ENCODE measurements around the gene HIVEP1. TPM values are rescaled to one million over a fixed set of nuclear protein-coding genes. Genes with fewer than 3 reads are reported as not detected.

Gene HIVEP1
- total RNA-seq, 1 experiment from 2014 or later = 24.3 TPM

DNA sequence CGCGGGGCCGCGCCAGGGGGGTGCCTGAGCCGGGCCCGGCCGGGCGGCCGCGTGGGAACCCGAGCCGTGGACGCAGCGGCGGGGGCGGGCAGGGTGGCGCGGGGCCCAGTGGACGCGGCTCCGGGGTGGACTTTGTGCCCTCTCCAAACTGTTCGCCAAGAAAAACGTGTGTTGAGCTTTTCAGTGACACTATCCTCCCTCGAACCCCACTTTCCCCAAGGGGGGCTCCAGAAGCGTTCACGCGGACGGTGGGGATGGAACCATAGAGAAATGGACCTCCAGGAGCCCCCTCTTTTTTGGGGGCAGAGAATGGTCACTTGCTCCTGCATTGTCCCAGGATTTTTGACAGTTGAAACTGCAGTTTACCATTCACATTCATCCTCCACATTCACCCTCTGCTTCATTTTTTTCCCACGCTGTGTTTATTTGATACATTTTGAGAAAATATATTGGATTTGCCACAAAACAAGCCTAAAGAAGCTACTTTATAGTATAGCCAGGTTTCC is 2.9 kb upstream of the HIVEP1 start:
- CTCF ChIA-PET = no interaction called here
- no peak overlapping the region for H3K27ac Mint-ChIP-seq

More for the DNA sequence above, 2.9 kb upstream of the HIVEP1 start:
- peaks cover under 1% of the 10 kb centered on the region for H3K9me3 Mint-ChIP-seq
- POLR2A ChIA-PET = no interaction called here
- TF ChIP-seq SOX15 (CRISPR knock-in tag; IDR thresholded peaks at IDR 0.05) = no peak
- no peak for TF ChIP-seq NR1H2 (CRISPR knock-in tag; IDR thresholded peaks at IDR 0.05)
- no peak for TF ChIP-seq SMAD4 (CRISPR knock-in tag; IDR thresholded peaks at IDR 0.05)
- TF ChIP-seq, protein P1, sequence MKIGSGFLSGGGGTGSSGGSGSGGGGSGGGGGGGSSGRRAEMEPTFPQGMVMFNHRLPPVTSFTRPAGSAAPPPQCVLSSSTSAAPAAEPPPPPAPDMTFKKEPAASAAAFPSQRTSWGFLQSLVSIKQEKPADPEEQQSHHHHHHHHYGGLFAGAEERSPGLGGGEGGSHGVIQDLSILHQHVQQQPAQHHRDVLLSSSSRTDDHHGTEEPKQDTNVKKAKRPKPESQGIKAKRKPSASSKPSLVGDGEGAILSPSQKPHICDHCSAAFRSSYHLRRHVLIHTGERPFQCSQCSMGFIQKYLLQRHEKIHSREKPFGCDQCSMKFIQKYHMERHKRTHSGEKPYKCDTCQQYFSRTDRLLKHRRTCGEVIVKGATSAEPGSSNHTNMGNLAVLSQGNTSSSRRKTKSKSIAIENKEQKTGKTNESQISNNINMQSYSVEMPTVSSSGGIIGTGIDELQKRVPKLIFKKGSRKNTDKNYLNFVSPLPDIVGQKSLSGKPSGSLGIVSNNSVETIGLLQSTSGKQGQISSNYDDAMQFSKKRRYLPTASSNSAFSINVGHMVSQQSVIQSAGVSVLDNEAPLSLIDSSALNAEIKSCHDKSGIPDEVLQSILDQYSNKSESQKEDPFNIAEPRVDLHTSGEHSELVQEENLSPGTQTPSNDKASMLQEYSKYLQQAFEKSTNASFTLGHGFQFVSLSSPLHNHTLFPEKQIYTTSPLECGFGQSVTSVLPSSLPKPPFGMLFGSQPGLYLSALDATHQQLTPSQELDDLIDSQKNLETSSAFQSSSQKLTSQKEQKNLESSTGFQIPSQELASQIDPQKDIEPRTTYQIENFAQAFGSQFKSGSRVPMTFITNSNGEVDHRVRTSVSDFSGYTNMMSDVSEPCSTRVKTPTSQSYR (CRISPR knock-in tag; IDR thresholded peaks at IDR 0.05) = no peak
- no peak for TF ChIP-seq TEAD4 (CRISPR knock-in tag; IDR thresholded peaks at IDR 0.05)
- TF ChIP-seq STAT6 (CRISPR knock-in tag; conservative IDR thresholded peaks at IDR 0.05; ENCODE audit: low read depth) = no peak
- TF ChIP-seq SMAD3 (CRISPR knock-in tag; IDR thresholded peaks at IDR 0.05; ENCODE audit: borderline replicate concordance) = no peak
- TF ChIP-seq ATF3 (CRISPR knock-in tag; conservative IDR thresholded peaks at IDR 0.05) = no peak
- TF ChIP-seq ATF1 (CRISPR knock-in tag; IDR thresholded peaks at IDR 0.05) = no peak
- TF ChIP-seq, protein P2, sequence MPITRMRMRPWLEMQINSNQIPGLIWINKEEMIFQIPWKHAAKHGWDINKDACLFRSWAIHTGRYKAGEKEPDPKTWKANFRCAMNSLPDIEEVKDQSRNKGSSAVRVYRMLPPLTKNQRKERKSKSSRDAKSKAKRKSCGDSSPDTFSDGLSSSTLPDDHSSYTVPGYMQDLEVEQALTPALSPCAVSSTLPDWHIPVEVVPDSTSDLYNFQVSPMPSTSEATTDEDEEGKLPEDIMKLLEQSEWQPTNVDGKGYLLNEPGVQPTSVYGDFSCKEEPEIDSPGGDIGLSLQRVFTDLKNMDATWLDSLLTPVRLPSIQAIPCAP (CRISPR knock-in tag; IDR thresholded peaks at IDR 0.05) = no peak
- TF ChIP-seq TP53 (CRISPR knock-in tag; IDR thresholded peaks at IDR 0.05) = no peak
- TF ChIP-seq, protein P3, sequence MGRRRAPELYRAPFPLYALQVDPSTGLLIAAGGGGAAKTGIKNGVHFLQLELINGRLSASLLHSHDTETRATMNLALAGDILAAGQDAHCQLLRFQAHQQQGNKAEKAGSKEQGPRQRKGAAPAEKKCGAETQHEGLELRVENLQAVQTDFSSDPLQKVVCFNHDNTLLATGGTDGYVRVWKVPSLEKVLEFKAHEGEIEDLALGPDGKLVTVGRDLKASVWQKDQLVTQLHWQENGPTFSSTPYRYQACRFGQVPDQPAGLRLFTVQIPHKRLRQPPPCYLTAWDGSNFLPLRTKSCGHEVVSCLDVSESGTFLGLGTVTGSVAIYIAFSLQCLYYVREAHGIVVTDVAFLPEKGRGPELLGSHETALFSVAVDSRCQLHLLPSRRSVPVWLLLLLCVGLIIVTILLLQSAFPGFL (CRISPR knock-in tag; IDR thresholded peaks at IDR 0.05; ENCODE audit: borderline replicate concordance) = no peak
- no peak for TF ChIP-seq ATF6 (CRISPR knock-in tag; IDR thresholded peaks at IDR 0.05)
- no peak for TF ChIP-seq NFYB (CRISPR knock-in tag; conservative IDR thresholded peaks at IDR 0.05; ENCODE audit: low read depth)
- TF ChIP-seq, protein P4, sequence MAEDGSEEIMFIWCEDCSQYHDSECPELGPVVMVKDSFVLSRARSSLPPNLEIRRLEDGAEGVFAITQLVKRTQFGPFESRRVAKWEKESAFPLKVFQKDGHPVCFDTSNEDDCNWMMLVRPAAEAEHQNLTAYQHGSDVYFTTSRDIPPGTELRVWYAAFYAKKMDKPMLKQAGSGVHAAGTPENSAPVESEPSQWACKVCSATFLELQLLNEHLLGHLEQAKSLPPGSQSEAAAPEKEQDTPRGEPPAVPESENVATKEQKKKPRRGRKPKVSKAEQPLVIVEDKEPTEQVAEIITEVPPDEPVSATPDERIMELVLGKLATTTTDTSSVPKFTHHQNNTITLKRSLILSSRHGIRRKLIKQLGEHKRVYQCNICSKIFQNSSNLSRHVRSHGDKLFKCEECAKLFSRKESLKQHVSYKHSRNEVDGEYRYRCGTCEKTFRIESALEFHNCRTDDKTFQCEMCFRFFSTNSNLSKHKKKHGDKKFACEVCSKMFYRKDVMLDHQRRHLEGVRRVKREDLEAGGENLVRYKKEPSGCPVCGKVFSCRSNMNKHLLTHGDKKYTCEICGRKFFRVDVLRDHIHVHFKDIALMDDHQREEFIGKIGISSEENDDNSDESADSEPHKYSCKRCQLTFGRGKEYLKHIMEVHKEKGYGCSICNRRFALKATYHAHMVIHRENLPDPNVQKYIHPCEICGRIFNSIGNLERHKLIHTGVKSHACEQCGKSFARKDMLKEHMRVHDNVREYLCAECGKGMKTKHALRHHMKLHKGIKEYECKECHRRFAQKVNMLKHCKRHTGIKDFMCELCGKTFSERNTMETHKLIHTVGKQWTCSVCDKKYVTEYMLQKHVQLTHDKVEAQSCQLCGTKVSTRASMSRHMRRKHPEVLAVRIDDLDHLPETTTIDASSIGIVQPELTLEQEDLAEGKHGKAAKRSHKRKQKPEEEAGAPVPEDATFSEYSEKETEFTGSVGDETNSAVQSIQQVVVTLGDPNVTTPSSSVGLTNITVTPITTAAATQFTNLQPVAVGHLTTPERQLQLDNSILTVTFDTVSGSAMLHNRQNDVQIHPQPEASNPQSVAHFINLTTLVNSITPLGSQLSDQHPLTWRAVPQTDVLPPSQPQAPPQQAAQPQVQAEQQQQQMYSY (CRISPR knock-in tag; IDR thresholded peaks at IDR 0.05) = no peak
- TF ChIP-seq JUN (CRISPR knock-in tag; IDR thresholded peaks at IDR 0.05) = no peak
- H3K36me3 Mint-ChIP-seq = peaks cover under 1% of the 10 kb centered on the region; the same call in 1 of the 2 replicates
- ATAC-seq = no peak
- DNase-seq (ENCODE audit: low spot score) = no peak
- H3K27me3 Mint-ChIP-seq (ENCODE audit: low read depth) = no peaks in the 10 kb centered on the region; the same call in 1 of the 2 replicates
- H3K4me3 Mint-ChIP-seq = peak overlapping the region; percentile 87
- peaks cover 34% of the 10 kb centered on the region for H3K4me1 Mint-ChIP-seq

Data from WTC11 (cell line).